ENCODE results near the gene AIMP1.
A peak's percentile ranks its signal among the peaks of the same experiment; 100 is the strongest.

Gene AIMP1

GRCh38 chr4:106366026-106366425, 49.7 kb downstream of the AIMP1 start:
- TF ChIP-seq CTCF (IDR thresholded peaks at IDR 0.05; ENCODE audit: control extremely low read depth, extremely low read depth, low read depth, missing control alignments) = no peak
- ChIA-PET POLR2A (no interaction called here), CTCF (interaction anchor here (1.1 kb wide), 1 partner anchor 19 kb away, joined by 3 read pairs; no protein-coding TSS in a partner anchor)
- no peak for DNase-seq (ENCODE audit: extremely low spot score)

DNA sequence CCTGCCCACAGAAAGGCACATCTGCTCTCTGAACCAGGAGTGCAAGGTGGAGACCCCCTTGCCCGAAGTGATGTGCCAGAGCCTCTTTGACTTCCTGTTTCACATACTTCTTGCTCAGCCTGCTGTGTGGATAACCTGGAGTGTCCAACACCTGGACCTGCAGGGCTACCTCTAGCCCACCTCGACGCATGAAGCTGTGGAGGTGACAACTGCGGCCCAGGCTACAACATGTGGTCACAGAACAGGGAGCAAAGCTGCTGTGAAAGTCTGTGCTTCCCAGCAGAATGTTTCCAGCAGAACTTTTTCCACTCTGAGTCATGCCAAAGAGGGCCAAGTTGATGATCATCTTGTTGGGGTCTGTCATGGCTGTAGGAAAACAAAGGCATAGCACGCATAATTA, 50.7 kb downstream of the AIMP1 start:
- no peak for DNase-seq (ENCODE audit: extremely low spot score)
- no peak for TF ChIP-seq CTCF (IDR thresholded peaks at IDR 0.05; ENCODE audit: control extremely low read depth, extremely low read depth, low read depth, missing control alignments)
- ChIA-PET POLR2A (no interaction called here), CTCF (no interaction called here)

- no peak for TF ChIP-seq CTCF (IDR thresholded peaks at IDR 0.05; ENCODE audit: control extremely low read depth, extremely low read depth, low read depth, missing control alignments)
- POLR2A ChIA-PET = no interaction called here
Measured at GRCh38 chr4:106368678-106369077, 52.3 kb downstream of the AIMP1 start, which contains the start of gene GIMD1. GIMD1 (minus strand) TSS chr4:106368778; CDS start chr4:106367435, 1,343 bp downstream.

DNA sequence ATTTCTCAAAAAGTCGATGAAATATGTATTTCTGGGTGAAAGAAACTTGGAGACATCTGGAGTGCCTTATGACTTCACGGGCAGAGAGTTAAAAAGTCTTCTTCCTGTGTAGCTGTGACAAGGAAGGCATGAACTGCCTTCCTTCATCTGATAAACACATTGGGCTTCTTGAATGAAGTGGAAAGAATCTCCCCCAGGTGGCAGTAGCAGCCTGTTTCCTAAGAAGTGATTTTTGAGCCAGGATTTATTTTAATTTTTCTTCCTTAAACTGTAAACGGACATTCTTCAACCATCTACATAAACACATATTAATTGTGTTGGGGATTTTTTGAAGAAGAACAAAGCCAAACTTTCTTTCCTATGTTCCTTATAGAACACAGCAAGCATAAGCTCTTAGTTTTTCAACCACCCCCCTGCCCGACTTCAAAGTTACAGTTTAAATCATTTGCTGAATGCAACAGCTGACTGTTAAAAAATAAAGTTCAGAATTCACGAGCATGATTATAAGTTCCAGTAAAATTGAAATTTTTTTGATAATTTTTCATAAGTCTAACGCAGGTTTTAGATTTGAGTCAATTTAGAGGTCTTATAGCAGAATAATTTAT, 53.2 kb downstream of the AIMP1 start:
- ChIA-PET POLR2A (no interaction called here), CTCF (interaction anchor here (0.6 to 3.6 kb wide), 12 partner anchors 10 to 1367 kb away, joined by 3 to 14 read pairs (median 4); no protein-coding TSS in a partner anchor)
- TF ChIP-seq CTCF (IDR thresholded peaks at IDR 0.05; ENCODE audit: control extremely low read depth, extremely low read depth, low read depth, missing control alignments) = peak; percentile 50
- peak; percentile 17 for DNase-seq (ENCODE audit: extremely low spot score)

More at GRCh38 chr4:106368678-106369077, 52.3 kb downstream of the AIMP1 start, which contains the start of gene GIMD1:
- CTCF ChIA-PET = interaction anchor here (0.7 to 3.6 kb wide), 8 partner anchors 10 to 1368 kb away, joined by 3 to 14 read pairs (median 4); no protein-coding TSS in a partner anchor
- no peak for DNase-seq (ENCODE audit: extremely low spot score)

DNA sequence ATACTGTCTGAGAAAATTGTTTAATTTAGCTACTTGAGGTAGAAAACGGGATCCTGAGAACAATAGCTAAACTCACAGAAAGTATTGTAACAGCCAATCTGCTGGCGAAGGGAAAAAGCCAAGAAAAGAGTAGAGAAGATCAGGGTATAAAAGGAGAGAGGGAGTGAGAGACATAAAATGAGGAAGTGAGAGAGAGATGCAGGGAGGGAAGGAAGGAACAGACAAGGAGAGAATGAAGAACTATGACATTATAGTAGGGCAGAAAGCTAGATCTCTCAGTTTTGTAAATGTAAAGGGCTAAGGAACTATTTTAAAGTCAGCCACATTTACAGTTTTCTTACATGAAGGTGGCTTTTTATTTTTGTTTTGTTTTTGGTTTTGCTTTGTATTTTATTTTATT, 53.9 kb downstream of the AIMP1 start:
- no peak for TF ChIP-seq CTCF (IDR thresholded peaks at IDR 0.05; ENCODE audit: control extremely low read depth, extremely low read depth, low read depth, missing control alignments)
- POLR2A ChIA-PET = no interaction called here

GRCh38 chr4:106371161-106371560, 54.8 kb downstream of the AIMP1 start:
- no peak for TF ChIP-seq CTCF (IDR thresholded peaks at IDR 0.05; ENCODE audit: control extremely low read depth, extremely low read depth, low read depth, missing control alignments)
- DNase-seq (ENCODE audit: extremely low spot score) = no peak
- ChIA-PET POLR2A (no interaction called here), CTCF (interaction anchor here (1.6 to 3.6 kb wide), 4 partner anchors 8 to 527 kb away, joined by 5 to 14 read pairs (median 8); no protein-coding TSS in a partner anchor)

More for the DNA sequence above, 53.9 kb downstream of the AIMP1 start:
- CTCF ChIA-PET = interaction anchor here (0.6 to 3.6 kb wide), 10 partner anchors 9 to 813 kb away, joined by 3 to 14 read pairs (median 4); no protein-coding TSS in a partner anchor
- DNase-seq (ENCODE audit: extremely low spot score) = no peak
